Measurements from ENCODE around the gene ISYNA1.

GRCh38 chr19:18473706-18474087 is 35.8 kb upstream of the ISYNA1 start:
- TF ChIP-seq TBP (IDR thresholded peaks at IDR 0.05; ENCODE audit: low read depth, low read length): no peak
- no peak for TF ChIP-seq CTCF (IDR thresholded peaks at IDR 0.05; ENCODE audit: control extremely low read depth in 1 of 3, insufficient read depth in 1 of 3, low read depth in 1 of 3, low read length in 3 of 3)
- TF ChIP-seq TAF1 (IDR thresholded peaks at IDR 0.05; ENCODE audit: low read depth, low read length): no peak
